Thoracic aorta (tissue), 2 donors: ENCODE measurements around the gene OSBPL5. TPM values are rescaled to one million over a fixed set of nuclear protein-coding genes. Genes with fewer than 3 reads are reported as not detected.

Source experiments
- ATAC-seq: fragments of 150-250 bp; one replicate; pipeline ENCODE4 v1.8.0; 2017; ENCODE audit warnings: low read depth; ENCODE audit not compliant: insufficient number of reproducible peaks, low FRiP score
- DNase-seq: peaks from one replicate; pipeline ENCODE4 v3.0.0-alpha.2; 2020; ENCODE audit warnings: low spot score
- H3K27ac ChIP-seq, 2 donors: fragments of 200-600 bp; sonication (generic); 1 replicate in 1 of 2; 2 replicates in 1 of 2; pipeline ENCODE4 v1.5.1; 2016; ENCODE audit warnings: mild to moderate bottlenecking in 2 of 2, moderate library complexity in 2 of 2
- H3K27me3 ChIP-seq: fragments of 200-600 bp; sonication (generic); replicated peaks from 2 replicates; pipeline ENCODE4 v1.6.0; 2016; ENCODE audit warnings: mild to moderate bottlenecking; ENCODE audit not compliant: insufficient read depth
- H3K36me3 ChIP-seq: fragments of 200-600 bp; sonication (generic); one replicate; pipeline ENCODE4 v1.5.1; 2016
- H3K4me1 ChIP-seq, 2 donors: fragments of 200-600 bp; sonication (generic); 1 replicate in 1 of 2; 2 replicates in 1 of 2; pipeline versions ENCODE4 v1.5.1 to v1.6.0; 2016; ENCODE audit warnings: low read depth in 2 of 2, mild to moderate bottlenecking in 1 of 2; ENCODE audit not compliant: control insufficient read depth in 1 of 2
- H3K4me3 ChIP-seq: fragments of 200-600 bp; sonication (generic); 2 replicates; pipeline ENCODE4 v1.5.1; 2016; ENCODE audit warnings: mild to moderate bottlenecking
- H3K9me3 ChIP-seq: fragments of 200-600 bp; sonication (generic); 2 replicates; pipeline ENCODE4 v1.5.1; 2016
- total RNA-seq, 2 donors: library from RNA; depleted of rRNA; stranded (reverse); fragments of >200 nt; gene quantifications; one replicate each; pipeline versions ENCODE4 v1.1.0 to v1.2.3, GENCODE V29; 2016
- TF ChIP-seq, protein P1 (sequence below): fragments of 200-600 bp; sonication (generic); IDR thresholded peaks from one replicate; pipeline ENCODE4 v1.5.1; 2019; ENCODE audit warnings: antibody characterized with exemption

OSBPL5 gene
- total RNA-seq, 2 donors from 2014 or later: 99.9 to 121 TPM

GRCh38 chr11:3207526-3208189, 42.5 kb upstream of the OSBPL5 start:
- DNase-seq: no peak
- no peak overlapping the region for H3K4me3 ChIP-seq
- H3K27me3 ChIP-seq: no peaks in the 10 kb centered on the region
- no peak overlapping the region for H3K27ac ChIP-seq
- TF ChIP-seq, protein P1, sequence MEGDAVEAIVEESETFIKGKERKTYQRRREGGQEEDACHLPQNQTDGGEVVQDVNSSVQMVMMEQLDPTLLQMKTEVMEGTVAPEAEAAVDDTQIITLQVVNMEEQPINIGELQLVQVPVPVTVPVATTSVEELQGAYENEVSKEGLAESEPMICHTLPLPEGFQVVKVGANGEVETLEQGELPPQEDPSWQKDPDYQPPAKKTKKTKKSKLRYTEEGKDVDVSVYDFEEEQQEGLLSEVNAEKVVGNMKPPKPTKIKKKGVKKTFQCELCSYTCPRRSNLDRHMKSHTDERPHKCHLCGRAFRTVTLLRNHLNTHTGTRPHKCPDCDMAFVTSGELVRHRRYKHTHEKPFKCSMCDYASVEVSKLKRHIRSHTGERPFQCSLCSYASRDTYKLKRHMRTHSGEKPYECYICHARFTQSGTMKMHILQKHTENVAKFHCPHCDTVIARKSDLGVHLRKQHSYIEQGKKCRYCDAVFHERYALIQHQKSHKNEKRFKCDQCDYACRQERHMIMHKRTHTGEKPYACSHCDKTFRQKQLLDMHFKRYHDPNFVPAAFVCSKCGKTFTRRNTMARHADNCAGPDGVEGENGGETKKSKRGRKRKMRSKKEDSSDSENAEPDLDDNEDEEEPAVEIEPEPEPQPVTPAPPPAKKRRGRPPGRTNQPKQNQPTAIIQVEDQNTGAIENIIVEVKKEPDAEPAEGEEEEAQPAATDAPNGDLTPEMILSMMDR: no peak
- H3K4me1 ChIP-seq: peaks cover 5 to 23% of the 10 kb centered on the region in 2 donors
- peaks cover 7% of the 10 kb centered on the region for H3K9me3 ChIP-seq
- H3K36me3 ChIP-seq: no peaks in the 10 kb centered on the region
- no peak for ATAC-seq

GRCh38 chr11:3206922-3207204, 41.8 kb upstream of the OSBPL5 start:
- TF ChIP-seq, protein P1: no peak
- Histone ChIP-seq H3K36me3 (no peaks in the 10 kb centered on the region), H3K27me3 (no peaks in the 10 kb centered on the region), H3K4me1 (peaks cover 5 to 23% of the 10 kb centered on the region in 2 donors), H3K9me3 (peaks cover 7% of the 10 kb centered on the region), H3K27ac (no peak overlapping the region), H3K4me3 (no peak overlapping the region)
- DNase-seq (no peak), ATAC-seq (no peak)

GRCh38 chr11:3206156-3206921, 41.2 kb upstream of the OSBPL5 start:
- TF ChIP-seq, protein P1: no peak
- H3K4me1 ChIP-seq: peaks cover 5 to 23% of the 10 kb centered on the region in 2 donors
- H3K36me3 ChIP-seq: no peaks in the 10 kb centered on the region
- H3K4me3 ChIP-seq: no peak overlapping the region
- no peak for ATAC-seq
- DNase-seq: no peak
- peaks cover 1% of the 10 kb centered on the region for H3K9me3 ChIP-seq
- no peaks in the 10 kb centered on the region for H3K27me3 ChIP-seq
- H3K27ac ChIP-seq: no peak overlapping the region

- TF ChIP-seq, protein P1: no peak
- ATAC-seq (no peak), DNase-seq (no peak)
- H3K4me1 ChIP-seq: peaks cover 5 to 23% of the 10 kb centered on the region in 2 donors
- no peak overlapping the region for H3K27ac ChIP-seq
- H3K9me3 ChIP-seq: no peaks in the 10 kb centered on the region
- no peaks in the 10 kb centered on the region for H3K27me3 ChIP-seq
- no peaks in the 10 kb centered on the region for H3K36me3 ChIP-seq
- H3K4me3 ChIP-seq: no peak overlapping the region
These were observed 40.4 kb upstream of the OSBPL5 start for GRCh38 chr11:3205261-3206155.
